Glutamatergic neuron (in vitro differentiated cells): ENCODE results near the gene STAG1. TPM values are rescaled to one million over a fixed set of nuclear protein-coding genes. Genes with fewer than 3 reads are reported as not detected.

ENCODE experiments used
- DNase-seq: peaks from one replicate; pipeline ENCODE4 v3.0.0; 2022
- H3K27ac Mint-ChIP-seq: one replicate; pipeline ENCODE4 v1.8.0; 2020; ENCODE audit warnings: mild to moderate bottlenecking, mixed read lengths, inconsistent platforms; ENCODE audit not compliant: unreplicated experiment
- H3K27me3 Mint-ChIP-seq: one replicate; pipeline ENCODE4 v1.8.0; 2020; ENCODE audit warnings: mild to moderate bottlenecking, moderate library complexity, mixed read lengths, inconsistent platforms; ENCODE audit not compliant: unreplicated experiment
- H3K36me3 Mint-ChIP-seq: one replicate; pipeline ENCODE4 v1.8.0; 2020; ENCODE audit warnings: mild to moderate bottlenecking, mixed read lengths, inconsistent platforms; ENCODE audit not compliant: unreplicated experiment
- H3K4me1 Mint-ChIP-seq: one replicate; pipeline ENCODE4 v1.8.0; 2020; ENCODE audit warnings: mild to moderate bottlenecking, low read depth, mixed read lengths, inconsistent platforms; ENCODE audit not compliant: unreplicated experiment
- H3K4me3 Mint-ChIP-seq: one replicate; pipeline ENCODE4 v1.8.0; 2020; ENCODE audit warnings: mild to moderate bottlenecking, mixed read lengths, inconsistent platforms; ENCODE audit not compliant: unreplicated experiment
- H3K9me3 Mint-ChIP-seq: one replicate; pipeline ENCODE4 v1.8.0; 2020; ENCODE audit warnings: mild to moderate bottlenecking, moderate library complexity, mixed read lengths, inconsistent platforms; ENCODE audit not compliant: unreplicated experiment
- CTCF ChIP-seq: fragments of 200-600 bp; sonication (generic); IDR thresholded peaks from one replicate; pipeline ENCODE4 v1.5.0; 2021; ENCODE audit not compliant: partially characterized antibody, unreplicated experiment
- total RNA-seq: library from RNA; stranded (reverse); fragmentation: NEBNext Ultra II Directional; extraction: Animal tissue kit (Norgen Biotek cat#: 25700); gene quantifications from one replicate; pipeline ENCODE4 v1.2.1, GENCODE V29; 2021; ENCODE audit not compliant: unreplicated experiment

The STAG1 gene
- total RNA-seq, 1 donor from 2014 or later, result 22.8 TPM

- DNase-seq, result no peak
- no peak overlapping the region for H3K4me3 Mint-ChIP-seq
- TF ChIP-seq CTCF, result no peak
- peaks cover 13% of the 10 kb centered on the region for H3K36me3 Mint-ChIP-seq
- H3K9me3 Mint-ChIP-seq, result no peaks in the 10 kb centered on the region
- peaks cover 19% of the 10 kb centered on the region for H3K4me1 Mint-ChIP-seq
- H3K27ac Mint-ChIP-seq, result no peak overlapping the region
- H3K27me3 Mint-ChIP-seq, result no peaks in the 10 kb centered on the region
These were observed 94.7 kb downstream of the STAG1 start for GRCh38 chr3:136657526-136657925.

- DNase-seq, result no peak
- no peak for TF ChIP-seq CTCF
- Mint-ChIP-seq H3K9me3 (no peaks in the 10 kb centered on the region), H3K4me3 (no peak overlapping the region), H3K27ac (no peak overlapping the region), H3K4me1 (peaks cover 4% of the 10 kb centered on the region), H3K36me3 (peaks cover 13% of the 10 kb centered on the region), H3K27me3 (no peaks in the 10 kb centered on the region)
These were observed 98.5 kb downstream of the STAG1 start for GRCh38 chr3:136653628-136654027.

DNA sequence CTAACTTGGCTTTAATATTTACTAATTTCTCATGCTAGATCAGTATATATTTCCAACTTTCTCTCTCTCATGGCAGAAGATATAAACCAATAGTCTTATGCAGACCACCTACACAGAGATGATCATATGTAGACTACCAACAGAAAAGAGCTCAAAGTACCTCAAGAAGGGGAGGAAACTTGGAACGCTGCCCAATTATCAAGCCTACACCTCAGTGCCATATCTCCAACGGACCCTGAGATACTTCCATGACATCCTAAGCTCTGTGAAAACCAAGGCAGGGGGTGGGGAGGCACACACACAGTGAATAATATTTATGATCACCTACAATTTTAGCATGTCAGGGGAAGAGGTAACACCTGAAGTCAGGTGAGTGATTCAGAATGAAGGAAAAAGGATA is 100.6 kb downstream of the STAG1 start:
- H3K4me3 Mint-ChIP-seq, result no peak overlapping the region
- no peak overlapping the region for H3K27ac Mint-ChIP-seq
- no peak for DNase-seq
- H3K27me3 Mint-ChIP-seq, result no peaks in the 10 kb centered on the region
- H3K36me3 Mint-ChIP-seq, result peaks cover 13% of the 10 kb centered on the region
- H3K4me1 Mint-ChIP-seq, result no peaks in the 10 kb centered on the region
- H3K9me3 Mint-ChIP-seq, result no peaks in the 10 kb centered on the region
- no peak for TF ChIP-seq CTCF

DNA sequence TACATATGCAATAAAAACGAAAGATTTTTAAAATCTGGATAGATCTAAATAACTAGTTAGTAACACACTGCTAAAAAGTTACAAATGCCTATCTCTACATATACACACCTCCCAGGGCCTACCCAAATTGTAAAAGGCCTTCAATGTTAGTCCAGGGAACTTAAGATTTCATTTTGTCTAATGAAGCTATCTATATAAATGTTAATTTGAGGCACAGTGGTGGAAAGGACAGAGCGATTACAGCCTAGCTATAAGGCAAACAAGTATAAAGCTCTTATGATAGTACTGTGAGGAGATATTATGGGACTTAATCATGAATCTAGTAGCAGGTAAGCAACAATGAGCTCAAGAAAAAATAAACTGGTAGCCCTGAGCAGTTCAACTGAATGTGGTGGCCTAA is 101.7 kb downstream of the STAG1 start:
- Mint-ChIP-seq H3K27ac (no peak overlapping the region), H3K4me1 (no peaks in the 10 kb centered on the region), H3K27me3 (no peaks in the 10 kb centered on the region), H3K4me3 (no peak overlapping the region), H3K9me3 (no peaks in the 10 kb centered on the region), H3K36me3 (peaks cover 13% of the 10 kb centered on the region)
- no peak for TF ChIP-seq CTCF
- DNase-seq, result no peak

DNA sequence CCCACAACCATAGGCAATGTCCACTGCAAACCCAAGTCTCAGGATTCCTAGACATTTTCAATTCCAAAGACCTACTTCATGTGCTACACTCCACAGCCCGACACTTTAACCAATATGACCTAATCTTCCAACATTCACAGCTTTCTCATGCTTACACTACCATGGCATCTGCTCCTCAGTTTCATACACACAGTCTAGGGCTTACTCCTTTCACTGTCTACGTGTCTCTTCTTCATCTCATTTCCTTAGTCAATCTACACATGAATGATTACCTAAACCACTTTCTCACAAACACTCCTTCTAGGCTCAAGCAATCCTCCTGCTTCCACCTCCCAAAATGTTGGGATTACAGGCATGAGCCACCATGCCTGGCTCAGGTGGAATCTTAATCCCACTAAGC is 106.3 kb downstream of the STAG1 start:
- no peak for DNase-seq
- Mint-ChIP-seq H3K4me3 (no peak overlapping the region), H3K36me3 (no peaks in the 10 kb centered on the region), H3K27ac (no peak overlapping the region), H3K9me3 (no peaks in the 10 kb centered on the region), H3K4me1 (no peaks in the 10 kb centered on the region), H3K27me3 (no peaks in the 10 kb centered on the region)
- TF ChIP-seq CTCF, result no peak
